Coronary artery (tissue), 2 donors: ENCODE results near the gene HEPN1.

Source experiments
- DNase-seq: peaks from one replicate; pipeline ENCODE4 v3.0.0-alpha.2; 2017; ENCODE audit warnings: low spot score
- H3K27ac ChIP-seq, 2 donors: fragments of 200-600 bp; sonication (generic); one replicate each; pipeline ENCODE4 v1.5.1; 2016 to 2019
- H3K4me3 ChIP-seq: fragments of 200-600 bp; sonication (generic); 2 replicates; pipeline ENCODE4 v1.5.1; 2016; ENCODE audit warnings: mild to moderate bottlenecking, moderate library complexity
- TF ChIP-seq, protein P1 (sequence below): fragments of 200-600 bp; sonication (generic); IDR thresholded peaks from one replicate; pipeline ENCODE4 v1.5.1; 2019; ENCODE audit warnings: antibody characterized with exemption

Gene HEPN1

DNA sequence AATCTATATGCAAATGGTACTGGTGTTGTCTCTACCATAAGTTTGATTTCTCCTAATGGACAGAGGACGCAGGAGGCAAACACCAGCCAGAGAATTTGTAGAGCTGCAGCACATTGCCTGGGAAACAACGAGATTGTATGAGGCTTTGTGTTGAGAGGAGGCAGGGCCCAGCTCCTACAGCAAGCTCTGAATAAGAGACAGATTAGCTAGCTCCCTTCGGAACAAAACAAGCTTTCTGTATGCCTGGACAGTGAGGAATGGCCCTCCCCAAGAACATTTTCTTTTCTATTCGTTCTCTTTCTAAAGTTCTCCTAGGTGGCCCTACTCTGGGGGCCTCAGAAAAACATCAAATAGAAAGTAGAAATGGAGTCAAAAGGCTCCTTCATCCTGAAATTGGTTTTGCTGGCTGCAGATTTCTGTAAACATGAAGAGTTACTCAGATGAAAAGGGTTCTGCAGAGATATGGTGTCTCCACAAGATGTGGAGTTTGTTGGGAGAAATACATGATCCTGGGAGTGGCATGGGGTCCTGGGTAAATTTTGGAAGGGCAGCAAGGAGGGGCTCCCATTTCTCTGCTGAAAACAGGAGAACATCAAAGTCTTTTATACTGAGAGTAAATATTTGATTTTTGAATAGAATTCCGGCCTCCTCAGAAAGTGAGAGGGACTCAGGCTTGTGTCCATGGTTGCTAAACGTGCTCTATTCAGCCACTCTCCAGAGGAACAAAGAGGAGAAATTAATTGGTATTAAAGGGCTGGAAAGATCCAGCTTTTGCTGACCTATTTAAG is 23.6 kb downstream of the HEPN1 start:
- no peak overlapping the region for H3K4me3 ChIP-seq
- no peak overlapping the region for H3K27ac ChIP-seq
- TF ChIP-seq, protein P1, sequence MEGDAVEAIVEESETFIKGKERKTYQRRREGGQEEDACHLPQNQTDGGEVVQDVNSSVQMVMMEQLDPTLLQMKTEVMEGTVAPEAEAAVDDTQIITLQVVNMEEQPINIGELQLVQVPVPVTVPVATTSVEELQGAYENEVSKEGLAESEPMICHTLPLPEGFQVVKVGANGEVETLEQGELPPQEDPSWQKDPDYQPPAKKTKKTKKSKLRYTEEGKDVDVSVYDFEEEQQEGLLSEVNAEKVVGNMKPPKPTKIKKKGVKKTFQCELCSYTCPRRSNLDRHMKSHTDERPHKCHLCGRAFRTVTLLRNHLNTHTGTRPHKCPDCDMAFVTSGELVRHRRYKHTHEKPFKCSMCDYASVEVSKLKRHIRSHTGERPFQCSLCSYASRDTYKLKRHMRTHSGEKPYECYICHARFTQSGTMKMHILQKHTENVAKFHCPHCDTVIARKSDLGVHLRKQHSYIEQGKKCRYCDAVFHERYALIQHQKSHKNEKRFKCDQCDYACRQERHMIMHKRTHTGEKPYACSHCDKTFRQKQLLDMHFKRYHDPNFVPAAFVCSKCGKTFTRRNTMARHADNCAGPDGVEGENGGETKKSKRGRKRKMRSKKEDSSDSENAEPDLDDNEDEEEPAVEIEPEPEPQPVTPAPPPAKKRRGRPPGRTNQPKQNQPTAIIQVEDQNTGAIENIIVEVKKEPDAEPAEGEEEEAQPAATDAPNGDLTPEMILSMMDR, result no peak
- DNase-seq, result no peak

DNA sequence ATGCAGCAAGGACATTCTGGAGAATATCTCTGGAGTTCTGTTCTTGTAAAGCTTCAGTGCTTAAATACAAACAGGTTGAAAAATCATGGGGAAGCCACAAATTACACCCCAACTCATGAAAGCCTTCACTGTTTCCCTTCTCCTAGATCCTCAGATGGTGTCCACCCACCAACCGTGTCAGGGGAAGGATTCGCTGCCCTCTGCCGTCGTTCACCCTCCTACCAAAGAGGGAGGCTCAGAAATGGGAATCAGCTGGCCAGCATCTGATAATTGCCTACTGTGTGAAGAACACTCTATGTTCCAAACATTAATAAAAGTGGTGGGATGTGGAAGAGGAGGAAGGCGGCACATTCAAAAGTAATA is 24.2 kb downstream of the HEPN1 start:
- DNase-seq, result no peak
- H3K4me3 ChIP-seq, result no peak overlapping the region
- TF ChIP-seq, protein P1, result no peak
- H3K27ac ChIP-seq, result no peak overlapping the region

DNA sequence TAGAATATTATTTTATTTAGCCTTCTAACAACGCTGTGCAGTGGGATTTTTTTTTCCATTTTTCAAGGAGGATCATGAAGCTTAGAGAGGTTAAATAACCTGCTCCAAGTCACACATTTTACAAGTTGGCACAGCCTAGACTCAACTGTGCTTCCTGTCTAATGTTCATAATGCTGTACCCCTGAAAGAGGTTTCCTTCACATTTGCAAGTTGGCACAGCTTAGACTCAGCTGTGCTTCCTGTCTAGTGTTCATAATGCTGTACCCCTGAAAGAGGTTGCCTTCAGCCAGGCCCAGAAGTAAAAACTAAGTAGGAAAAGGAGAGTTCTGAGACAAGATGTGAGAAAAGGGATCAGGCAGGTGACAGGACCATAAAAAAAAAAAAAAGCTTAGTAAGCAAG is 24.7 kb downstream of the HEPN1 start:
- TF ChIP-seq, protein P1, result no peak
- no peak for DNase-seq
- Histone ChIP-seq H3K27ac (no peak overlapping the region), H3K4me3 (no peak overlapping the region)

DNA sequence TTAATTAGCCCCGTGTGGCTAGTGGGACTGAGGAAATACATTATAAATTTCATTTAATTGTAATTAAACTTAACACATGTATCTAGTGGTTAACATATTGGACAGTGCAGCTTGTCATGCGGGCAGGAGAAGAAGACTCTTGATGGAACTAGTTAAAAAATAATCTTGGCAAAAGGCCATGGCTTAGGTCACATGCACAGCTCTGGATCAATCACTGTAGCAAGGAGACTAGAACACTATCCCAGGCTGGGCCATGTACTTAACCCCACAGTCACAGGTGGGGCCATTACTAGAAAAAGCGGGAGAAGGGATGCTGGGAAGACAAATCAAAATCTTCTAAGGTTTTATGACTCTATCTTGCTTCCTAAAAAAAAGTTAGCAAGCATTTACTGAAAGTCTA is 25.5 kb downstream of the HEPN1 start:
- Histone ChIP-seq H3K27ac (no peak overlapping the region), H3K4me3 (no peak overlapping the region)
- no peak for DNase-seq

DNA sequence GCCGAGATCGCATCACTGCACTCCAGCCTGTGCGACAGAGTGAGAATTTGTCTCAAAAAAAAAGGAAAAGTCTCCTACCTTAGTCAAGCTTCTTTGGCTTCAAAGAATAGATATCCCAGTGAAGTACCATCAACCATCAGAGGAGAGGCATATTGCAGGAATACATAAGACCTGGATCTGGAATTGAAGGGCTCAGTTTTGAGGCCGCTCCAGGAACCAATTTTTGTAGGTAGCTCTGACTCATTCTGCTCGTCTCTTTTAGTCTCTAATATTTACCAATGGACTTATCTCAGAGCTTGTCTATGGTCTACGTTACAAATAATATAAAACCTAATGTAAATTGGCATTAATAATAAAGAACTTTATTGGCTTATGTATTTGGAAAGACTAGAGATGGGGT is 26.8 kb downstream of the HEPN1 start:
- TF ChIP-seq, protein P1, result no peak
- no peak overlapping the region for H3K27ac ChIP-seq

More for the DNA sequence above, 25.5 kb downstream of the HEPN1 start:
- TF ChIP-seq, protein P1, result no peak

DNA sequence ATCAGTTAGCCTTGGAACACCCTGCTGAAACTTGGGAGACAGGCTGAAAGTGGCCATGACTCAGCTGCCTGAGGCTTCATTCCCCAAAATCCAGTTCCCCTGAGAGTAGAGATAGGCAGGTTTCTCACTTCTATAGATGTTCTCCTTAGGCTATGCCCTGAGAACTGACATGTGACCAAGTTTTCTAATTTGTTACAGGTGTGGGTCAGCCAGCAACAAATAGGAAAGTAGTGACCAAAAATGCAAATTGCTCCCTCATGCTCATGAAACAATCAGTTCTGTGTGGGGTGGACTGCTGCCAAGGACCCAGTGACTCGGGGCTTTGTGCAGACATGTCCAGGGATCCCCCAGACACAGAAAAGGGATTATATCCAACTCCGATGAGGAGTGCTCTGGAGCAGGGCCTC is 27.7 kb downstream of the HEPN1 start:
- no peak overlapping the region for H3K27ac ChIP-seq
- no peak for DNase-seq
- TF ChIP-seq, protein P1, result no peak
- no peak overlapping the region for H3K4me3 ChIP-seq

More for the DNA sequence above, 26.8 kb downstream of the HEPN1 start:
- H3K4me3 ChIP-seq, result no peak overlapping the region
- no peak for DNase-seq
